Transverse colon (tissue), 4 donors: ENCODE results near the gene STK24. TPM values are rescaled to one million over a fixed set of nuclear protein-coding genes. Genes with fewer than 3 reads are reported as not detected.
"Not testable (repeated sequence)": the region's sequence is repeated elsewhere in the genome, so short reads cannot be mapped to it uniquely, and the experiment has no call there.

Experiments
- DNase-seq: peaks from one replicate; pipeline ENCODE4 v3.0.0-alpha.2; 2019
- H3K27ac ChIP-seq, 4 donors: fragments of 200-600 bp; sonication (generic); 2 replicates each; pipeline ENCODE4 v1.5.1; 2016 to 2018; ENCODE audit warnings: inconsistent platforms in 4 of 4
- H3K27me3 ChIP-seq: fragments of 200-600 bp; sonication (generic); 2 replicates; pipeline ENCODE4 v1.5.1; 2017; ENCODE audit warnings: inconsistent platforms
- H3K36me3 ChIP-seq, 4 donors: fragments of 200-600 bp; sonication (generic); 2 replicates each; pipeline ENCODE4 v1.5.1; 2017 to 2019; ENCODE audit warnings: inconsistent platforms in 4 of 4
- H3K4me1 ChIP-seq, 4 donors: fragments of 200-600 bp; sonication (generic); 2 replicates each; pipeline ENCODE4 v1.5.1; 2017 to 2020; ENCODE audit warnings: inconsistent platforms in 4 of 4
- H3K4me3 ChIP-seq, 4 donors: fragments of 200-600 bp; sonication (generic); 1 replicate in 1 of 4; 2 replicates in 3 of 4; pipeline versions ENCODE4 v1.5.1 to v1.6.1; 2017 to 2019; ENCODE audit warnings: inconsistent platforms in 4 of 4
- H3K9me3 ChIP-seq, 2 donors: fragments of 200-600 bp; sonication (generic); 2 replicates each; pipeline ENCODE4 v1.5.1; 2017 to 2019; ENCODE audit warnings: inconsistent platforms in 2 of 2
- EP300 ChIP-seq: sonication (generic); formaldehyde crosslinking; IDR thresholded peaks from one replicate; pipeline ENCODE4 v1.6.1; 2017; ENCODE audit warnings: antibody characterized with exemption, low read depth
- POLR2A ChIP-seq: fragments of 450-650 bp; IDR thresholded peaks from one replicate; pipeline ENCODE4 v1.6.1; 2016; ENCODE audit warnings: antibody characterized with exemption, mild to moderate bottlenecking, moderate library complexity
- POLR2AphosphoS5 ChIP-seq, 3 donors: sonication (generic); formaldehyde crosslinking; IDR thresholded peaks; one replicate each; pipeline ENCODE4 v1.6.1; 2016; ENCODE audit warnings: antibody characterized with exemption in 3 of 3
- WGBS, 2 donors: methylation state at CpG; one replicate each; pipeline ENCODE4 v1.1.5; 2018; ENCODE audit warnings: low coverage in 1 of 2; 5-methylcytosine and 5-hydroxymethylcytosine counted together
- in situ Hi-C, 4 donors: fragments of 200-750 bp; cut with MboI; loops; one replicate each; pipeline versions ENCODE4 v1.15.0 to v1.15.1; 2017; ENCODE audit warnings: low sequenced_read_pairs in 3 of 4, low pct_ligation_motif_present in 1 of 4, low pct_unique_long_range_greater_than_20kb in 1 of 4
- intact Hi-C: fragments of 100-400 bp; cut with DNase I; formaldehyde crosslinking; loops from one replicate; pipeline ENCODE4 v1.15.1; 2023; ENCODE audit warnings: low total_unique reads
- total RNA-seq, 4 donors: library from RNA; depleted of rRNA; stranded (reverse); fragments of >200 nt; gene quantifications; one replicate each; pipeline ENCODE4 v1.1.0, GENCODE V29; 2016
- TF ChIP-seq, protein P1 (sequence below), 5 experiments: fragments of 200-600 bp in 3 of 5; fragments of 450-650 bp in 2 of 5; sonication (generic) in 3 of 5; IDR thresholded peaks; 1 replicate in 2 of 5; 2 replicates in 3 of 5; pipeline ENCODE4 v1.5.1; 2016 to 2017; ENCODE audit warnings: antibody characterized with exemption in 5 of 5, inconsistent platforms in 3 of 5, mild to moderate bottlenecking in 2 of 5, moderate library complexity in 1 of 5

The STK24 gene
- total RNA-seq, 4 donors from 2014 or later: 87.2 to 152 (median 131) TPM

DNA sequence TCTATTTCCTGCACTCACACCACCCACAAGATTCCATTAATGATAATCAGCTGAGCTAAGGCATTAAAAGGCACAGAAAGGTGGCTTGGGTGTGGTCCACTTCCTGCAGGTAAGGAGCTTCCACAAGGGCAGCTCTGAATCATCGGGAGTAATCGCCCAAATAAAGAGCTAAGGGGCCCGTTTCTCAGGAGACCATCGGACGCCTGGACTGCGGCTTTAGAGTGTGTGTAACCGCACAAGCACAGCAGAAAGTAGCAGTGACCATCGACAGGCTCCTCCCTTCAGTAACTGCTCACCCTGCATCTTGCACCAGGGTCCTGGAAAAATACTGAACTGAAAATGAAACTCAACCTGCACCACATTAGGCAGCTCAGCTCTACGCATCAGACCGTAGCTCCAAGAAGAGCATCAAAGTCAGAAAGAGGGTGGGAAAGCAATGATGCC is 6.0 kb downstream of the STK24 start:
- 17 to 24% methylated on average over 8 to 10 of the region's 10 CpGs for WGBS, 2 donors
- in situ Hi-C loops: loop anchor here in 1 of 4 donors (10.0 kb wide), 1 partner anchor 76 kb away; no protein-coding TSS in a partner anchor
- DNase-seq: peak; percentile 61

DNA sequence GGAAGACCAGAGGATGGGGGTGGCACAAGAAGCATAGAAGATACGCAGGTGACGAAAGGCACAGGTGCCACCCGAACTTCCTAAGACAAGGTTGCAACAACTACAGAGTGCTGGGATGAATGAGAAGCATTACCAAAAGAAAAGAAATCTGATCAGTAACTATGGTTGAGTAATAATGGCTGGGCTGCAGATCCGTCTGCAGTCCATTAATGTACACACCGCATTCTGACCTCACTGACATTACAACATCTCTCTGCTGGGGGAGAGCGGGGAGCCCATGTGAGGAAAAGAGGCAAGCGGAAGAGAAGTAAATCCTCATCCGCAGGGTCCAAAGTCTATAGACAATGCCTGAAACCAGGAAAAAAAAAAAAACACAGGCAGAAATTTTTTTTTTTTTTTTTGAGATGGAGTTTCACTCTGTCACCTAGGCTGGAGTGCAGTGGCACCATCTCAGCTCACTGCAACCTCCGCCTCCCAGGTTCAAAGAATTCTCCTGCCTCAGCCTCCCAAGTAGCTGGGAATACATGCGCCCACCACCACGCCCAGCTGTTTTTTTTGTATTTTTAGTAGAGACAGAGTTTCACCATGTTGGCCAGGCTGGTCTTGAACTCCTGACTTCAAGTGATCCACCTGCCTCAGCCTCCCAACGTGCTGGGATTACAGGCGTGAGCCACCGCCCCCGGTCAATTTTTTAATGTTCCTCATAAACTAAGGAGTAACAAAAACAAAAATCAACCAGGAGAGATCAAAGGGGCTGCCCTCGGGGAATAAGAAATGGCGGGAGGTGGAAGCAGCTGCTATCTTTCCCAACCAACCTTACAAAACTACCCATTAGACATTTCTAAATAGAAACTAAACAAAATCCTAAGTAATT is 7.2 kb downstream of the STK24 start:
- 63 to 68% methylated on average over 15 to 17 of the region's 17 CpGs for WGBS, 2 donors

More for the DNA sequence above, 6.0 kb downstream of the STK24 start:
- H3K27me3 ChIP-seq: no peaks in the 10 kb centered on the region
- TF ChIP-seq EP300: no peak
- TF ChIP-seq POLR2AphosphoS5 (IDR thresholded peaks at IDR 0.05): peak; percentile 29 to 45 (median 32)
- peak; percentile 10 for TF ChIP-seq POLR2A
- peaks cover 47 to 93% (median 82%) of the 10 kb centered on the region in 4 donors for H3K4me1 ChIP-seq
- H3K27ac ChIP-seq: peak overlapping the region; percentile 97 to 100 (median 100)
- intact Hi-C loops: no loop called here
- H3K9me3 ChIP-seq: no peaks in the 10 kb centered on the region
- no peaks in the 10 kb centered on the region for H3K36me3 ChIP-seq
- H3K4me3 ChIP-seq: peak overlapping the region in 2 of 4 donors; percentile 8 to 39

DNA sequence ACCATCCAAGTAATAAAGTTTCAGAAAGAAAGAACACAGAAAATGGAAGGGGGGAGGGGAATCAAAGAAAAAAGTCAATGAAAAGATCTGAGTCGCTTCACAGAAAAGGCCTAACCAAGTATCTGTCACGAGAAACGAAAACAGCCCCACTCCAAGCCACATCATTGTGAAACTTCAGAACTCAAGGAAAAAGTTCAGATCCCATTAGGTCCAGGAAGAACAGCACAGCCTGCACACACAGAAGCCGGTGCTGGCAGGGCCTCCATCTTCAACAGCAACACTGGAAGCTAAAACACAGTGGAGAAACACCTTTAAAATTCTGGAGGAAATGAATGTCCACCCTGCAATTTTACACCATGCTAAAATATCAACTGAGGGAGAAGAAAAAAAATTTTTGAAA is 8.0 kb downstream of the STK24 start:
- intact Hi-C loops: no loop called here
- TF ChIP-seq, protein P1, sequence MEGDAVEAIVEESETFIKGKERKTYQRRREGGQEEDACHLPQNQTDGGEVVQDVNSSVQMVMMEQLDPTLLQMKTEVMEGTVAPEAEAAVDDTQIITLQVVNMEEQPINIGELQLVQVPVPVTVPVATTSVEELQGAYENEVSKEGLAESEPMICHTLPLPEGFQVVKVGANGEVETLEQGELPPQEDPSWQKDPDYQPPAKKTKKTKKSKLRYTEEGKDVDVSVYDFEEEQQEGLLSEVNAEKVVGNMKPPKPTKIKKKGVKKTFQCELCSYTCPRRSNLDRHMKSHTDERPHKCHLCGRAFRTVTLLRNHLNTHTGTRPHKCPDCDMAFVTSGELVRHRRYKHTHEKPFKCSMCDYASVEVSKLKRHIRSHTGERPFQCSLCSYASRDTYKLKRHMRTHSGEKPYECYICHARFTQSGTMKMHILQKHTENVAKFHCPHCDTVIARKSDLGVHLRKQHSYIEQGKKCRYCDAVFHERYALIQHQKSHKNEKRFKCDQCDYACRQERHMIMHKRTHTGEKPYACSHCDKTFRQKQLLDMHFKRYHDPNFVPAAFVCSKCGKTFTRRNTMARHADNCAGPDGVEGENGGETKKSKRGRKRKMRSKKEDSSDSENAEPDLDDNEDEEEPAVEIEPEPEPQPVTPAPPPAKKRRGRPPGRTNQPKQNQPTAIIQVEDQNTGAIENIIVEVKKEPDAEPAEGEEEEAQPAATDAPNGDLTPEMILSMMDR (IDR thresholded peaks at IDR 0.05): no peak
- TF ChIP-seq POLR2A (no peak), EP300 (no peak), POLR2AphosphoS5 (IDR thresholded peaks at IDR 0.05) (no peak)
- peaks cover 61 to 100% (median 84%) of the 10 kb centered on the region in 4 donors for H3K4me1 ChIP-seq
- H3K9me3 ChIP-seq: no peaks in the 10 kb centered on the region
- no peaks in the 10 kb centered on the region for H3K36me3 ChIP-seq
- no peaks in the 10 kb centered on the region for H3K27me3 ChIP-seq
- in situ Hi-C loops: no loop called here
- WGBS, 2 donors: 83 to 89% methylated on average over 4 of the region's 4 CpGs
- peak overlapping the region; percentile 97 to 100 (median 100) for H3K27ac ChIP-seq
- DNase-seq: no peak
- H3K4me3 ChIP-seq: no peak overlapping the region

More for the DNA sequence above, 7.2 kb downstream of the STK24 start:
- in situ Hi-C loops: loop anchor here in 1 of 4 donors (10.0 kb wide), 1 partner anchor 75 kb away; no protein-coding TSS in a partner anchor
- H3K36me3 ChIP-seq, H3K9me3 ChIP-seq, H3K27me3 ChIP-seq, intact Hi-C loops: not testable (repeated sequence)
- H3K27ac ChIP-seq: peak overlapping the region; percentile 97 to 100 (median 100)
- H3K4me1 ChIP-seq: peaks cover 54 to 100% (median 86%) of the 10 kb centered on the region in 4 donors
- peak; percentile 63 for DNase-seq
- H3K4me3 ChIP-seq: peak overlapping the region in 1 of 4 donors; percentile 39
- peak in 2 of 3 donors; percentile 9 to 56 for TF ChIP-seq POLR2AphosphoS5 (IDR thresholded peaks at IDR 0.05)

DNA sequence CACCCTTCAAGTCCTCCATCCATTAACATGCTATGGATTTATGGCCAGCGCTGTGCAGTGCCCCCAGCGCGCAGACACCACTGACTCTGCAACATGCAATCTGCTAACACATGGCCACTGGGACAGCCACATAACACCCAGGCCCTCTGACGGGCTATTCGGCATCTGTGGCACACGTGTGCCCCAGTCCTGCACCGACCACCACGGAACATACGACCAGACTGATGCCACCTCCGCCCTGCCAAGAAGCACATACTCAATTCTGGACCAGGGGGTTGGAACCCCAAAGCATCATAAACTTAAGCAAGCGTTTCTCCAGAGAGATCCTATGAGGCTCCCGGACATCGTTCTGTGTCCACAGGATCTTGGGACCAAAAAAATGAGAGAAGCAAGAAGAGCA is 9.8 kb downstream of the STK24 start:
- Histone ChIP-seq H3K36me3 (no peaks in the 10 kb centered on the region), H3K27me3 (no peaks in the 10 kb centered on the region), H3K9me3 (no peaks in the 10 kb centered on the region), H3K27ac (peak overlapping the region in 3 of 4 donors; percentile 85 to 91 (median 89)), H3K4me3 (no peak overlapping the region), H3K4me1 (peaks cover 52 to 100% (median 83%) of the 10 kb centered on the region in 4 donors)
- intact Hi-C loops: no loop called here
- TF ChIP-seq, protein P1 (IDR thresholded peaks at IDR 0.05): no peak
- no peak for TF ChIP-seq POLR2AphosphoS5 (IDR thresholded peaks at IDR 0.05)
- TF ChIP-seq EP300: no peak
- TF ChIP-seq POLR2A: no peak
- DNase-seq: no peak
- in situ Hi-C loops: no loop called here
- WGBS, 2 donors: 95% methylated on average over 13 of the region's 13 CpGs; no CpG with 5 or more reads in 1 of the 2 donors
